ENCODE measurements around the gene FBXO45. TPM values are rescaled to one million over a fixed set of nuclear protein-coding genes. Genes with fewer than 3 reads are reported as not detected.

Gene FBXO45
- total RNA-seq, 1 experiment from 2014 or later, result 18.6 TPM

DNA sequence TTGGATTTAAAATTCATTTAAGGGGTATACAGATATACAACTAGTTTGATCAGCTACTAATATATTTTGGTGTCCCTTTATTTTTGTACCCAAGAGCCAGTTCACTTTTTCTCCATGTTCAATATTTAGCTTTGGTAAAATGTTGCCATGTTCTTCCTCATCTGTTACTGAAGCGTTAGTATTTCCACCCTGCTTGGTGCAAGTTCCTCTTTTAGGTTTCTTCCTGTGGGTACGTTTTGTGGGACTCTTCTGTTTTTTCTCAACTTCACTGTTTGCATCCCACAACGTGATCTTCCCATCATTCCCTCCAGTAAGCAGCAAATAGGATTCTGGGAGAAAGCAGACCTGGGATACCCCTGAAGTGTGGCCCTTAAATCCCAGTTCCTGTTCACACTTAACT lies 14.3 kb upstream of the FBXO45 start:
- H3K4me1 Mint-ChIP-seq, result no peaks in the 10 kb centered on the region
- no peak overlapping the region for H2BK20ac ChIP-seq (ENCODE audit: low read depth, low read length, poor library complexity, severe bottlenecking)

More for the DNA sequence above, 14.3 kb upstream of the FBXO45 start:
- H3K79me1 ChIP-seq (ENCODE audit: insufficient read depth, low read depth, low read length, poor library complexity, severe bottlenecking), result no peaks in the 10 kb centered on the region
- no peak overlapping the region for H3K14ac ChIP-seq (ENCODE audit: insufficient read depth, low read length)
- DNase-seq, result no peak
- H3K9me3 Mint-ChIP-seq, result peaks cover 19 to 21% of the 10 kb centered on the region in 2 experiments
- WGBS (ENCODE audit: extremely low coverage, insufficient read length, low lambda C conversion rate), result no CpG with 5 or more reads among the region's 3 CpGs
- no peak overlapping the region for H2BK12ac ChIP-seq (ENCODE audit: insufficient read length, low read depth, low read length)
- H2AK5ac ChIP-seq (ENCODE audit: insufficient read length, low read length), result no peak overlapping the region
- H3K23ac ChIP-seq (ENCODE audit: insufficient read length, low read depth, low read length), result no peak overlapping the region
- no peaks in the 10 kb centered on the region for H3K4me1 ChIP-seq (ENCODE audit: insufficient read depth, low read length)
- H2AFZ ChIP-seq (ENCODE audit: low read length), result no peak overlapping the region
- H3K4ac ChIP-seq (ENCODE audit: low read depth, low read length), result no peak overlapping the region
- no peak overlapping the region for H2BK5ac ChIP-seq (ENCODE audit: insufficient read length, low read length)
- H3K9me3 ChIP-seq (ENCODE audit: control insufficient read depth, low read depth, low read length), result no peaks in the 10 kb centered on the region
- no peak overlapping the region for H4K8ac ChIP-seq (replicated peaks; ENCODE audit: insufficient read length, low read depth, low read length)
- peaks cover 9 to 18% (median 17%) of the 10 kb centered on the region in 3 experiments for H3K36me3 Mint-ChIP-seq (ENCODE audit: insufficient read depth in 1 of 3, low read depth in 3 of 3)
- no peak overlapping the region for H3K4me3 Mint-ChIP-seq
- H4K91ac ChIP-seq (ENCODE audit: insufficient read length, low read depth, low read length), result no peak overlapping the region
- H4K20me1 ChIP-seq (ENCODE audit: control insufficient read depth, insufficient read depth, insufficient read length), result no peaks in the 10 kb centered on the region
- H3K27ac Mint-ChIP-seq, result peak overlapping the region in 1 of 3 experiments; percentile 52; a peak in 2 of 7 replicates
- H4K5ac ChIP-seq (ENCODE audit: insufficient read length, low read depth, low read length), result no peak overlapping the region
- H3K56ac ChIP-seq (ENCODE audit: insufficient read length, low read depth, low read length), result no peak overlapping the region
- no peak overlapping the region for H3K4me2 ChIP-seq (ENCODE audit: insufficient read depth, insufficient read length, low read length)
- H3K27me3 ChIP-seq (ENCODE audit: insufficient read depth, low read length), result no peaks in the 10 kb centered on the region
- no peak for TF ChIP-seq CTCF (conservative IDR thresholded peaks at IDR 0.05)
- H2BK15ac ChIP-seq (ENCODE audit: low read depth, low read length), result no peak overlapping the region
- no peak overlapping the region for H3K27ac ChIP-seq (ENCODE audit: insufficient read length, low read depth, low read length)
- no peak overlapping the region for H3K9ac ChIP-seq (ENCODE audit: extremely low read depth, insufficient read length, low read length)
- H3K27me3 Mint-ChIP-seq (ENCODE audit: low read depth), result peaks cover 7% of the 10 kb centered on the region
- H2BK120ac ChIP-seq (ENCODE audit: low read depth, low read length, poor library complexity, severe bottlenecking), result no peak overlapping the region
- H3K18ac ChIP-seq (ENCODE audit: insufficient read length, low read depth, low read length), result no peak overlapping the region
- H3T11ph ChIP-seq (ENCODE audit: low read length), result no peak overlapping the region
- no peaks in the 10 kb centered on the region for H3K23me2 ChIP-seq (ENCODE audit: insufficient read length, low read depth, low read length, poor library complexity, severe bottlenecking)
- H3K79me2 ChIP-seq (ENCODE audit: insufficient read depth, low read length), result no peaks in the 10 kb centered on the region

All from H9 (cell line).